Stimulated activated CD8-positive, alpha-beta memory T cell treated with anti-CD3 and anti-CD28 coated beads, Interleukin-2, amount 100 ng/mL, for 1 hour (primary cell): ENCODE data around the gene PIAS1.

Experiments
- DNase-seq, 2 donors: peaks; one replicate each; pipeline ENCODE4 v3.0.0-alpha.2; 2020; ENCODE audit warnings: low read depth in 2 of 2

PIAS1 gene

DNA sequence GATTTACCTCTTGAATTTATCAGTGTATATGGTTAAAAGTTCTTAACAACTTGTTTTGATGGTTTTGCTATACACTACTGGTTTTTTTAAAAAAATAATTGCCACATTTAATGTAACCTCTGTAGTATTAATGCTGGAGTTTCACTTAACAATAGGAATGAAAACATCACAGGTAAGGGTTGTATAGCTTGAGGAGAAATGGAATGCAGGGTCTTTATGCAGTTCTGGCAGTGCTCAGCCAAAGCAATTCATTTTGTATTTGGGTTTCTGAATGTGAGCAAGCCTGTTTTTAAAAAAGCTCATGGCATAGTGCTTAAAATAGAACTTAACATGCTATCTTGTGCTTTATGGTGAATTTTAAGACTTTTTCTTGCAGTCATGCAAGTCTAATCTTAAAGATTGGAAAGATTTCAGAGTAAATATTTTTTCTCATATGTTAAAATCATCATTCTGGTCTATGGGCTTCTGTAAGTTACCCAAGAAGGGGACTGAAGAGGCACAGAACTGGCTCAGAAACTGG is 8.9 kb downstream of the PIAS1 start:
- no peak for DNase-seq

DNA sequence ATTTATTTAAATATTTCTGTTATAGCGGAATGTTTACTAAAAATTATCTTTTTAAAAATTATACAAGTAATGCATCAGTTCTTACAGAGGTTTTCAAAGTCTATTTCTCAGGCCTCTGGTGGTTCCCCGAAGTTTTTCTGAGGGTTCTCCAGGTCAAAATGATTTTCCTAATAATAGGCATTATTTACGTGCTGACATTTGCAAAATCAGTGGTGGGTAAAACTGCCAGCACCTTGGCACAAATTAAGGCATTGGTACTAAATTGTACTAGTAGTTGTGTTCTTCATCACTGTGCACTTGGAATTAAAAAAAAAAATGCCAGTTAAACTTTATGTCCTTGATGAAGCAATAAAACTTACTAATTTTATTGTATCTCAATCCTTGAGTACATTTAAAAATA is 9.5 kb downstream of the PIAS1 start:
- DNase-seq = no peak

DNA sequence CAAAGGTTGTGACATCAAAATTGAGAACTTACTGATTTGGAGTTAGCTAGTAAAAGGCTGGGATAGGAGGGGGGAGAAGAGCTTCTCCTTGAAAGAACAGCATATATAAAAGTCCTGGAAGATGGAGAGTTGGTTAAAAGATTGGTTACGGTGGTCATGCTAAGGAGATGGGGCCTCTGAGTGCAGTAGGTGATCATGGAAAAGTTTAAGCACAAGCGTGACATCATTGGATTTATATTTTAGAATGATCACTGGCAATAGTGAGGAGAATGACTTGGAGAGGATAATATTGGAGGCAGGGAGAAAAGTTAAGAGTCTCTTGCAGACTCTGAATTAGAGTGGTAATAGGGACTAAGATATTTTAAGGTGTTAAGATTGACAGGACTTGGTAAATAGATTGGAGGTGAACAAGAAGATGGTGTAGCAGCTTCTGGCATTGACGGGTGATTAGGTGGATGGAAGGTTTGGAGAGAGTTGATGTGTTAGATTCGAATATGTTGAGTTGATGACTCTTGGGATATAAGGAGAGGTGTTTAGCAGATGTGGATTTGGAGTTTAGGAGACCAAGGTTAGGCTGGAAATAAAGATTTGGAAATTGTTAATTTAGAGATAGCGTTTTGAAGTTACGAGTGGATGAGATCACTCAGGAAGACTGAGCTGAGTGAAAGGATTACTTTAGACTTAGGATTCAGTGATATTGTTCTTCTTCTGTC is 19.6 kb downstream of the PIAS1 start:
- no peak for DNase-seq

DNA sequence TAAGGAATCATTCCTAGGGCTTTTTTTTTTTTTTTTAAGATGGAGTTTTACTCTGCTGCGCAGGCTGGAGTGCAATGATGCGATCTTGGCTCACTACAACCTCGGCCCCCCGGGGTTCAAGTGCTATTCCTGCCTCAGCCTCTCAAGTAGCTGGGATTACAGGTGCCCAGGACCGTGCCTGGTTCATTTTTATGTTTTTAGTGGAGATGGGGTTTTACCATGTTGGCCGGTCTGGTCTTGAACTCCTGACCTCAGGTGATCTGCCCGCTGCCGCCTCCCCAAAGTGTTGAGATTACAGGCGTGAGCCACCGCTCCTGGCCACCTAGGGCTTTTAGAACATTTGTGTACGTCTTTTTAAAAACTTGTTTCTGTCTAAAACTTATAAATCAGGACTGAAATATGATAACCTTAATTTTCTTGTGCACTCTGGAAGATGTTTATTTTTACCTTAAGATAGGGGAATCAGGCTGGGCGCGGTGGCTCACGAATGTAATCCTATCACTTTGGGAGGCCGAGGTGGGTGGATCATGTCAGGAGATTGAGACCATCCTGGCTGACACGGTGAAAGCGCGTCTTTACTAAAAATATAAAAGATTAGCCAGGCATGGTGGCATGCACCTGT is 21.8 kb downstream of the PIAS1 start:
- no peak for DNase-seq

DNA sequence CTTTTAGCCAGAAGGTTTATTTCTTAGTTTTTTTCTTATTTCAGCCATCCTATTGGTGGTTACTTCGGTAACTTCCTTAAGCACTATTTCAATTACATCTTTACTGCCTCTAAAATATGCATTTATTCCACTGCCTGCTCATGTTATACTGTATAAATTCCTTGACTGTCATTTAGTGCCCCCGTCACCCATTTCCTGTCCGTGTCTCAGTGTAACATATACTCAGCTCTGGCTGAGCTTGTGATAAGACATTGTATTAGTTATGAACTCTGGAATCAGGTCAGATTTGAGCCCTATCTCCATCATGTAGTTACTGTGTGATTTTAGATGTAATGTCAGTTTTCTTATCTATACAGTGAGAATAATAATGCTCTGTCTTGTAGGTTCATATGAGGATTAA is 24.2 kb downstream of the PIAS1 start:
- DNase-seq = no peak

DNA sequence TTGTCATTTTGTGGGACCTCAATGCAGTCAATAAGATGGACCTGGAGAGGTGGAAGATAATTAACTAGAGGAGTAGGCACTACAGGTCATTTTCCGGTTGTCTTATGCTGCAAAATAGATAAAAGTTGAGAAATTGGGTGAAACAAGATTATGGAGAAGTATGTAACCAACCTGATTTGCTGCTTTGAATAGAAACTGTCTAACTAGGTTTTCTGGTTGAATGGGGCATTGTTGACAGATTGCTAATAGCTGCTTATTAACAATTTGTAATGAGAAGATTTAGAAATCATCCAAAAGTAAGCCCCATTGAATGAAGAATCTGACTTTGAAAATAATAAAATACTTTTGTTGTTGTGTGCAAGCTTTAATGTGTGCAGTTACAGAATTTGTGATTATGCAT is 26.2 kb downstream of the PIAS1 start:
- DNase-seq = no peak

DNA sequence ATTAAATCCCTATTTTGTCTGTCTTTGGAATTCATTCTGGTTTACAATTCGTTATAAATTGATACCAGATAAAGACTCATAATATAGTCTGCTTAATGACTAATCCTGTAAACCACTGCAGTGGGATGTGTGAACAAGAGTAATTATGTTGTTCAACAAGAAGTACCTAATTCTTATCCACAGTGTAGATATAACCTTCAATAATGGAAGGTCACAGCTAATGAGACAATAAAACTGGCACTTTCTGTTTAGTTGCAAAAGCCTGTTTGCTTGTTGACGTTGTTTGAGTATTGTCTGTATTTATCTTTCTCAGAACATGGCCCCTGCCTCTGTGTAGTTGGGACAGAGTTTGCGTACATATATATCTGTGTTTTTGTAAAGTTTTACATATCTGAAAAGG is 26.7 kb downstream of the PIAS1 start:
- DNase-seq = no peak

DNA sequence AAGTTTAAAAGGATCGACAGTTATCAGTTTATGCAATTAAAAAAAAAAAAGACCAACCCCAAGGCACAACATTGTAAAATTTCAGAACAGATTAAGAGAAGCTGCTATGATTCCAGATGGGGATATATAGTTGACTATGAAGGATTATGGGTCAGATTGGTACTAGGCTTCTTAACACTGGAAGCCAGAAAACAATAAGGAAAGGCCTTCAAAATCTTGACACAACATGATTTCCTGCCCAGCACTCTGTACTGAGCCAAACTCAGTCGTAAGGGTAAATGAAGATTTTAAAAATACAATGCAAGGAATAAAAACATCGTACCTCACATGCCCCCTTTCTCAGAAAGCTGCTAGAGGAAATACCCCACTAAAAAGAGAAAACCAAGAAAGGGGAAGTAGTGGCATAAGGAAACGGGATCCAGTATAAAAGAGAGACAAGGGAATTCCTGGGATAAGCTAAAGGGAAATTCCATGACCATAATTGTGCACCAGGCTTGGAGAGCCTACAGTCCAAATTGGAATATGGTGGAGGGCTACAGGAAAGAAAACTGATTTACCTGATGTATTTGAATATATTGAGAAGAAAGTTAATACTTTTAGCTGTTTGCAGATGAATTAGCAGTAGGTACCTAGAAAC is 27.9 kb downstream of the PIAS1 start:
- DNase-seq = no peak

DNA sequence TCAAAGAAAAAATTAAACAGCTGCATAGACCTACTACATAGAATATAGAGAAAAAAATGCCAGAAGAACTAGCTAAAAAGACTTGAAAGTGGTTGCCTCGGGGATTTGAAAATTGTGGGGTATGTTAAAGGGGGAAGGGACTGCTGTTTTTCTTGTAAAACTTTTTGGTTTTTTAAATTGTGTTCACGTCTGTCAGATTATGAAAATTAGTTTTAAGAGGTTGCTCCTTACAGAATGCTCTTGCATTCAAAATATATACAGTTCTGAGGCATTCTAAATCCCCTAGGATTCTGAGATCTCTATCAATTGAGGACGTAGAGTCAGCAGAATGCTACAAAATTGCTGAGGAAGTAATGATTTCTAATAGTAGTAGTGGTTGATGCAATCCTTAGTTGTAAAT is 28.6 kb downstream of the PIAS1 start:
- no peak for DNase-seq

DNA sequence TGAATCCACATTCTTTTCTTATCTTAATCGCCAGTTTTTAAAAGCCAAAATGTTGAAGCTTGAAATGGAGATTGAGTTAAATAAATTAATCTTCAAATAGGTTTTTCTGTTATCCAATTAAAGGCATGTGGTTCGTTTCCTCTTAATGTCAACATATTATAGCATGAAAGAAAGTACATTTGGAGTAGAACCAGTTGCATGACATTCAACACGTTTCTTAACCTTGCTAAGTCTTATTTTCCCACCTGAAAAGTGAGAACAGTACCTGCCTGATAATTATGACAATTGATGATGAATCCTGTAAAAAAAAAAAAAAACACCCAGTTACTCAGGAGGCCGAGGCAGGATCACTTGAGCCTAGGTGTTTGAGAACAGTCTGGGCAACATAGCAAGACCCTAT is 29.3 kb downstream of the PIAS1 start:
- DNase-seq = no peak

DNA sequence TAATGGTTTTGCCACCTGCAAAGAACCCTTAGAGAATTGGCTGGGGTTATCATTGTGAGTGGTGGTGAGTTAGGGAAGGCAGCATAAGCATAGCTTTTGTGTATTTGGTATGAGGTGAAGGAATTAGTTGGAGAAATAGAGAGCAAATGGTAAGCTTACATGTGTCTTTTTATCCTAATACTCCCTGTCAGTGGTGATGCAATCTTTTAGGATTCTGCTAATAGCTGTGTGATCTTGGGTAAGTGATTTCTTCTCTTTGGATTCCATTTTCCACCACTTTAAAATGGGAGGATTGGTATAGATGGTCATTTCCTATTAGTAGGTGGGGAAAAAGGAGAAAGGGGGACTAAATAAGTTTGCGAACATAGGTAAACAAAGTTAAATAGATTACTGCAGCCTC is 30.9 kb downstream of the PIAS1 start:
- DNase-seq = no peak

DNA sequence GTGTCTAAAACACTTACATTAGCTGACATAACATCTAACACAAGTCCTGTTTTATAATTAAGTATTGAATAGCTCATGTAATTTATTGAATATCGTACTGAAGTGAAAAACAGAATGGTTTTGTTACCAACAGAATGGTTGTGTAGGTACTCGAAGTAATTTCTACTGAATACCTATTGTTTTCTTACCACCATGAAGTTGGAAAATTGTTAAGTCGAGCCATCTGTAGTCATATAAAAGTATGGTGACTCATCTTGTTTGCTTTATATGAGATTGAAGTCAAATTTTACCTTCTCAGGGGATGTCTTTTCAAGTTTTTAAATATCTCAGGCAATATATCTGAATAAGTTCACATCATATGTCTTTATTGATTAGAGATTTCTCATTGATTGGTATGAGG is 37.6 kb downstream of the PIAS1 start:
- DNase-seq = no peak

DNA sequence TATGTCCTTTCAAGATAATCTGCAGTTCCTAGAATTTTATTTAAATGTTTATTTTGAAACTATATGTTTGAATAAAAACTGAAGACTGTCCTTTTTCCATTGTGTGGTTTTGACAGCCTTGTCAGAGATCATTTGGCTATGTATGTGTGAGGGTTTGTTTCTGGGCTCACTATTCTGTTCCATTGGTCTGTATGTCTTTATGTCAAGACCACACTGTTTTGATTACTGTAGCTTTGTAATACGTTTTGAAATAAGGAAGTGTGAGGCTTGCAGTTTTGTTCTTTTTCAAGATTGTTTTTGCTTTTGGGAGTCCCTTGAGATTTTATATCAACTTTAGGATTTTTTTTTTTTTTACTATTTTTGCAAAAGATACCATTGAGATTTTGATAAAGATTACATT is 42.0 kb downstream of the PIAS1 start:
- no peak for DNase-seq

DNA sequence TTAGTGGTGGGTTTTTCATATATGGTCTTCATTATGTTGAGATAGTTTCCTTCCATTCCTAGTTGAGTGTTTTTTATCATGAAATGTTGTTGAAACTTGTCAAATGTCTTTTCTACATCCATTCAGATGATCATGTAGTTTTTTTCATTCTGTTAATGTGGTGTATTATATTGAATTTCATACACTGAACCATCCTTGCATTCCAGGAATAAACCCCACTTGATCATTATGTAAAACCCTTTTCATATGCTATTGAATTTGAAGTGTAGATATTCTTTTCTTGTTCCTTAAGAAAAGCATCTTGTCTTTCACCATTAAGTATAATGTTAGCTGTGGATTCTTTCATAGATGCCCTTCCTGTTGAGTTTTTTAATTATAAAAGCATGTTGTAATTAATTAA is 42.9 kb downstream of the PIAS1 start:
- DNase-seq = no peak

DNA sequence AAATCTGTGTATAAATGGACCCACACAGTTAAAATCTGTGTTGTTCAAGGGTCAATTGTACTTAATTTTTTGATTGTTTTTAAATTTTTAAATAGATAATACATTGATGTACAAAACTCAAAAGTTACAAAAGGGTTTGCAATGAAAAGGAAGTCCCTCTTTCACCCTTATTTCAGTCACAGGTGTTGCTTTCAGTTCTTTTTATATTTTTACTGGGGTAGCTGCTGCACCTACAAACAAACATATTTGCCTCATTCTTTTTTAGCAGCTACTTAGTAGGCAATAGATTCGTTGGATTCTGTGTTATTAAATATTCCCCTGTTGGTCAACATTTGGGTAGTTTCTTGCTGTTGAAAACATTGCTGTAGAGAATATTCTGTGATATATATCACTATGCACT is 44.4 kb downstream of the PIAS1 start:
- no peak for DNase-seq

DNA sequence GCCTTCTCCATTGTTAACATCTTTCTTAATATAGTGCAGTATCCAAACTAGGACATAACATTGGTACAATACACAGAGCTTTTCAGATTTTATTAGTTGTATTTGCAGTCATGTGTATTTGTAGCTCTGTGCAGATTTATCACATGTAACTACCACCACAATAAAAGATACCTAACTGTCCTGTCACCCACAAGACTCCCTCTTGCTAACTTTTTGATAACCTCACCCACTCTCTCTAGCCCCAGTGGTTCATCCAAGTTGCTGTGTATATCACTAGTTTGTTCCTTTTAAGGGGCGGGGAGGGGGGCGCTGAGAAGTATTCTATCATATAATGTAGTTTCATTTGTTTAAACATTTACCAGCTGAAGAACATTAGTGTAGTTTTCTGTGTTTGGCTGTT is 46.1 kb downstream of the PIAS1 start:
- DNase-seq = no peak

DNA sequence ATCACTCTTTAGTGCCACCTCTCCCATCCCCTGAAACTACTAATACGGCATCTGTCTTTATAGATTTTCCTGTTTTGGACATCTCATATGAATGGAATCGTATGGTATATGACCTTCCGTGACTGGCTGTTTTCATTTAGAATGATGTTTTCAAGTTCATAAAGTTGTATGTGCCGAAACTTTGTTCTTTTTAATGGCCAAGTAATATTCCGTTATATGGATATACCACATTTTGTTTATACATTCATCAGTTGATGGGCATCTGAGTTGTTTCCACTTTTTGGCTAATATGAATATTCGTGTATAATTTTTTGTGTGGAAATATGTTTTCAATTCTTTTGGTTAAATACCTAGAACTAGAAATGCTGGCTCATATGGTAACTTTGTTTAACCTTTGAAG is 49.5 kb downstream of the PIAS1 start:
- no peak for DNase-seq

DNA sequence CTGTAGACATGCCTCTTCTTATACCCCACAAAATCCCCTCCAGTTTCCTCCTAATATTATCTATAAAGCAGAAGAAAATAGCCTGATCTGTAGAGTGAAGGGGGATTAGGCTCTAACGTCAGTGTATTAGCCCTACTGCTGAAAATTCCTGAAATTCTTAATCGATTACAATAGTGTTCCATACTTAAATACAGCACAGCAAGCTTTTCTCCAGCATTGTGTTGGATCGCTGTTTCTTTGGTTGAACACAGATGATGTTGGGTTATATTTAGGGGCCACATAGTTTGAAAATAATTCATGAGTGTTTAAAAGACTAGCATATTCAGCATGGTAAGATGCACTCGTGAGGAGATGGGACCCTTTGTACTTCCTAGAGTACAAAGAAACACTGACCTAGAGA is 52.5 kb downstream of the PIAS1 start:
- DNase-seq = no peak

DNA sequence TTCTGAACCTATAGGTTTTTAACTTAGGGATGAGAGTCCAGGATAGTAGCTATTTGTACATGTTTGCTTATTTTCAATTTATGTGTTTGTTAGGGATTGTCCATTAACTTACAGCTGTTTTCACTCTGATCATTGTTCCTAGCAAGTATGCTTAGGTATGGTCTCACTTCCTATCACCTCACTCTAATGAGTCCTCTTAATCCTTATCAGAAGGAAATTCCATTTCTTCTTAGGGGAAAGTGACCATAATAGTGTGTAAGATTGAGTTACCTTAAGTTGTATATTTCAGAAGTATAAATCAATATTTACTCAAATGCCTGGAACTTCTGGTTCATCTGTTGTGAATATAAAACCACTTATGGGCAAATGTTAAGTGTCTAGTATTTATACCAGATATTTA is 53.0 kb downstream of the PIAS1 start:
- no peak for DNase-seq

DNA sequence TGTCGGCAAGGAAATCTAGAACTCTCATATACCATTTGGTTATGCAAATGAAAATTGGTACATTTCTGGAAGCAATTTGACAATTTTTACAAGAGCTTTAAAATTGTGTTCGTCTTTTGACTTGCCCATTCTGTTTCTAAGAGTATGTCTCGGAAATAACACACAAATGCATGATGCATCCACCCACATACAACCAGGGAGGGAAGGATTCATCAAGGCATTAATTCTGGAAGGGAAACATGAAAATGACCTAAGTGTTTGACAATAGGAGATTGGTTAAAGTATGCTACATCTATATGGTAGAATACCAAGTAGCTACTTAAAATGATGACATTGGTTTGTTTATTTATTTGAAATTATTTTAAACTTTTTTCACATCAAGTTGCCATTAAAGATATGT is 58.6 kb downstream of the PIAS1 start:
- DNase-seq = no peak

DNA sequence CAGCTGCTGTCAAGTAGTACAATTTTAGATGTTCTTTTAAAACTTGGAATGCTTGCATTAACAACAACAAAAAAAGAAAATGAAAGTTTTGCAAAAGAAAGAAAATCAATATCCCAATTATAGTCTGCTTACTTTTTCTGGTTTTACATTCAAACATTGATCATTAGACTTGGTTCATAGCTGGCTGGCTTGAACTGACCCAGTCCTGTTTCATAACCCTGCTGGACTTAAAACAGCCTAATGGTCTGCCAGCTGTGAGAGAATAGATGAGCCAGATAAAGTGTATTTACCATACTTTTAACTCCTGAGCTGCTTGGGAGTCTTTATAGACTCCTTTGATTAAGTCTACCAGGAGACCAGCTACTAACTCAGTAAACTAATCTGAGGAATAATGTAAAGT is 59.2 kb downstream of the PIAS1 start:
- DNase-seq = no peak

DNA sequence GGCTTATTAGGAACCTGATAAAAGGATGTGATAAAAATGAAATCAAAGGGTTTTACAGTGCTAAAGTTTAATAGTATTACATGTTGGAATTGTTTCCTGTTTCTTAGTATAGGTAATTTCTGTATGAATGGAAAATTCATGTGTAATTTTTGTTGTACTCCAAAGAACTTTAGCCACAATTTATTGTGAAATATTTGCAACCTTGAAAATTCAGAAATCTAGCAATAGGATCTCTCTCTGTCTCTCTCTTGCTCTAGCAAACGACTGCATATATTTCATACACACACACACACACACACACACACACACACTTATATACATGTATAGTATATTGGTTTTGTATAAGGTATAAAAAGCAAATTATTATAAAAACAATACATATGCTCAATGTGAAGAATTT is 59.6 kb downstream of the PIAS1 start:
- no peak for DNase-seq

DNA sequence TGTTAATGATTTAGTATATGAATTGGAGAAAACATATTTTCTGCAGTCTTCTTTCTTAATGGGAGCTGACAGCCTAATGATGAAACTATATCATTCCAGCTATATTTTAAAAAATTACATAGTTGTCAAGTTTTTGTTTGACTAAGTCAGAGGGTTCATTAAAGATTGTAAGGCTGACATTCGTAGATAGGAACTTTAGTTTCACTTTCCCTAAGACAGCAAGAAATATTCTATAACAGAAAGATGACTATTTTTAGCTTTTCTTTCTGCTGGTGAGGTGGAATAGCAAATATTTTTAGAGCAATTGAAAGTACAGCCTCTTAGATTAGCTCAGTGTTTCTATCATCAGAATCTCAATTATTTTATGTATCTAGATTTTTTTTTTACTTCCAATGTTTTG is 60.2 kb downstream of the PIAS1 start:
- no peak for DNase-seq
